Measurements from ENCODE around the gene ACIN1.

Gene ACIN1

GRCh38 chr14:23104070-23104590, 9.2 kb upstream of the ACIN1 start:
- DNase-seq, result no peak

GRCh38 chr14:23103581-23103980, 8.6 kb upstream of the ACIN1 start:
- DNase-seq, result no peak

GRCh38 chr14:23102801-23103200, 7.9 kb upstream of the ACIN1 start:
- DNase-seq, result no peak

- no peak for DNase-seq
Observed at GRCh38 chr14:23101986-23102625, 7.2 kb upstream of the ACIN1 start.

GRCh38 chr14:23101213-23101970, 6.5 kb upstream of the ACIN1 start:
- DNase-seq, result no peak

- DNase-seq, result no peak
Observed at GRCh38 chr14:23099212-23099861, 4.4 kb upstream of the ACIN1 start.

- DNase-seq, result no peak
Observed at GRCh38 chr14:23097786-23098185, 2.9 kb upstream of the ACIN1 start.

- DNase-seq, result no peak
Observed at GRCh38 chr14:23095196-23096108, 516 bp upstream of the ACIN1 start, which contains the start of gene C14orf119. TSS of gene C14orf119 (plus strand) at chr14:23095505. CDS start at chr14:23097659, 2,154 bp downstream.

- no peak for DNase-seq
Observed at GRCh38 chr14:23093991-23094665, 808 bp downstream of the ACIN1 start.

- no peak for DNase-seq
Observed at GRCh38 chr14:23093526-23093925, 1.4 kb downstream of the ACIN1 start.

- DNase-seq, result no peak
Observed at GRCh38 chr14:23093104-23093503, 1.8 kb downstream of the ACIN1 start.

- DNase-seq, result no peak
Observed at GRCh38 chr14:23091294-23092225, 3.4 kb downstream of the ACIN1 start.

- no peak for DNase-seq
Observed at GRCh38 chr14:23090254-23090636, 4.7 kb downstream of the ACIN1 start.

- DNase-seq, result no peak
Observed at GRCh38 chr14:23089498-23090253, 5.3 kb downstream of the ACIN1 start.

- no peak for DNase-seq
Observed at GRCh38 chr14:23086565-23086964, 8.4 kb downstream of the ACIN1 start.

GRCh38 chr14:23085458-23085857, 9.5 kb downstream of the ACIN1 start:
- no peak for DNase-seq

- DNase-seq, result no peak
Observed at GRCh38 chr14:23080474-23080873, 14.5 kb downstream of the ACIN1 start.

GRCh38 chr14:23079716-23080115, 15.2 kb downstream of the ACIN1 start:
- no peak for DNase-seq

GRCh38 chr14:23078692-23079116, 16.2 kb downstream of the ACIN1 start:
- DNase-seq, result no peak

- DNase-seq, result no peak
Observed at GRCh38 chr14:23077962-23078361, 17.0 kb downstream of the ACIN1 start.
